Right lobe of liver (tissue), 6 donors: ENCODE measurements around the gene CNPY4. TPM values are rescaled to one million over a fixed set of nuclear protein-coding genes. Genes with fewer than 3 reads are reported as not detected.

ENCODE experiments used
- ATAC-seq, 4 donors: fragments of 200-7000 bp; cut with Tn5 transposase; one replicate each; pipeline ENCODE4 v1.9.1; 2020; ENCODE audit warnings: mild to moderate bottlenecking in 4 of 4, moderate library complexity in 4 of 4
- DNase-seq, 3 donors: peaks; one replicate each; pipeline ENCODE4 v3.0.0-alpha.2; 2020
- H3K27ac ChIP-seq, 3 donors: fragments of 200-600 bp; one replicate each; pipeline ENCODE4 v1.8.0; 2022
- H3K27me3 ChIP-seq, 2 donors: fragments of 200-600 bp; one replicate each; pipeline ENCODE4 v1.8.0; 2022
- H3K36me3 ChIP-seq, 4 donors: fragments of 200-600 bp; sonication (generic) in 1 of 4; one replicate each; pipeline versions ENCODE4 v1.5.1 to v1.8.0; 2017 to 2022; ENCODE audit warnings: control low read depth in 1 of 4
- H3K4me1 ChIP-seq, 4 donors: fragments of 200-600 bp; sonication (generic) in 1 of 4; one replicate each; pipeline versions ENCODE4 v1.5.1 to v1.8.0; 2017 to 2022; ENCODE audit warnings: control low read depth in 1 of 4
- H3K4me3 ChIP-seq, 3 donors: fragments of 200-600 bp; one replicate each; pipeline ENCODE4 v1.8.0; 2022
- H3K9me3 ChIP-seq, 4 donors: fragments of 200-600 bp; sonication (generic) in 1 of 4; one replicate each; pipeline versions ENCODE4 v1.5.1 to v1.8.0; 2017 to 2022; ENCODE audit warnings: control low read depth in 1 of 4
- CTCF ChIP-seq, 4 donors: fragments of 200-600 bp in 3 of 4; fragments of 450-650 bp in 1 of 4; IDR thresholded peaks; one replicate each; pipeline versions ENCODE4 v1.5.1 to v1.8.0; 2016 to 2022; ENCODE audit warnings: antibody characterized with exemption in 4 of 4, mild to moderate bottlenecking in 2 of 4
- POLR2A ChIP-seq: fragments of 450-650 bp; IDR thresholded peaks from one replicate; pipeline ENCODE4 v1.6.1; 2017; ENCODE audit warnings: antibody characterized with exemption, mild to moderate bottlenecking
- WGBS: methylation state at CpG from one replicate; pipeline ENCODE4 v1.1.6; 2018; ENCODE audit warnings: low coverage, low lambda C conversion rate; ENCODE audit not compliant: insufficient coverage; ENCODE audit errors: missing lambda C conversion rate; 5-methylcytosine and 5-hydroxymethylcytosine counted together
- intact Hi-C, 2 donors: fragments of 100-400 bp; cut with DNase I; formaldehyde crosslinking; loops; one replicate each; pipeline versions ENCODE4 v1.11.2 to v1.14.1; 2022
- total RNA-seq, 6 experiments: library from RNA; depleted of rRNA in 2 of 6; stranded (reverse); fragments of >200 nt in 2 of 6; fragmentation: NEBNext Ultra II Directional in 3 of 6; extraction: Animal tissue kit (Norgen Biotek cat#: 25700) in 3 of 6; gene quantifications; one replicate each; pipeline versions ENCODE4 v1.1.0 to v1.2.4, GENCODE V29; 2016 to 2023
- donor health status: DM: no; HTN: yes; CAD: no.
- donor health status: DM: no; HTN: no; CAD: no.
- donor health status: DM: no; HTN: no; CAD: no.
- donor health status: DM: no; HTN: yes; CAD: no.
- donor health status: DM: no; HTN: yes; CAD: no.

CNPY4 gene
- total RNA-seq, 6 experiments from 2014 or later, result 2.9 to 4.9 (median 3.9) TPM

DNA sequence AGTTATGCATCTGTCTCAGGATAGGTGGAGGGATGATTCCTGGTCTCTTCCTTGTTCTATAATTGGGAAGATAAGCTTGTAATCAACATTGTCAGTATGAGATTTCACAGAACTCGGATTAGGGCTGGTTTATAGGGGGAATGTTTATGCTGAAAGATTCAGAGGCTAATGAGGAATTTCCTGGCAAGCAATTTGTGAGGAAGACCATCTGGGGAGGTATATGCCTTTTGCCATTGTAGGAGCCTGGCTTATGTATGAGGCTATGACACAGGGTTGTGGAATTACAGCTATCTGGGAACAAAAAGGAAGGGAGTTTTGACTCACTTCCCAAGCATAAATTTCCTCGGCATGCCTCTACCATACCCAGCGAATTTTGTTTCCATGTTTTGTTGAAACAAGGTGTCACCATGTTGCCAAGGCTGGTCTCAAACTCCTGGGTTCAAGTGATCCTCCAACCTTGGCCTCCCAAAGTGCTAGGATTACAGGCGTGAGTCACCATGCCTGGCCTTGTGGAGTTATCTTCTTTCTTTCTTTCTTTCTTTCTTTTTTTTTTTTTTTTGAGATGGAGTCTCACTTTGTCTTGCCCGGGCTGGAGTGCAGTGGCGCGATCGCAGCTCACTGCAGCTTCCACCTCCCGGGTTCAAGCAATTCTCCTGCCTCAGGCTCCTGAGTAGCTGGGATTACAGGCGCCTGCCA, 32.2 kb upstream of the CNPY4 start:
- H3K27me3 ChIP-seq, result no peaks in the 10 kb centered on the region
- peak overlapping the region in 1 of 3 donors; percentile 72 for H3K27ac ChIP-seq
- no peak for ATAC-seq
- intact Hi-C loops, result no loop called here
- H3K9me3 ChIP-seq, result no peaks in the 10 kb centered on the region
- no peak for DNase-seq
- no peak overlapping the region for H3K4me3 ChIP-seq
- H3K36me3 ChIP-seq, result peaks cover 0 to 19% (median 4%) of the 10 kb centered on the region in 4 donors
- TF ChIP-seq POLR2A (no peak), CTCF (IDR thresholded peaks at IDR 0.05) (no peak)
- WGBS, result 80% methylated on average over 6 of the region's 10 CpGs
- H3K4me1 ChIP-seq, result peaks cover 0 to 12% (median 4%) of the 10 kb centered on the region in 4 donors

GRCh38 chr7:100088095-100088620, 31.3 kb upstream of the CNPY4 start:
- peaks cover 0 to 8% (median 3%) of the 10 kb centered on the region in 4 donors for H3K4me1 ChIP-seq
- WGBS, result 65% methylated on average over 8 of the region's 11 CpGs
- DNase-seq (no peak), ATAC-seq (no peak)
- peak overlapping the region; percentile 74 to 98 (median 97) for H3K4me3 ChIP-seq
- H3K36me3 ChIP-seq, result peaks cover 0 to 29% (median 9%) of the 10 kb centered on the region in 4 donors
- peak overlapping the region; percentile 60 to 81 (median 72) for H3K27ac ChIP-seq
- TF ChIP-seq POLR2A (no peak), CTCF (IDR thresholded peaks at IDR 0.05) (no peak)
- H3K27me3 ChIP-seq, result no peaks in the 10 kb centered on the region
- no peaks in the 10 kb centered on the region for H3K9me3 ChIP-seq
- intact Hi-C loops, result no loop called here

DNA sequence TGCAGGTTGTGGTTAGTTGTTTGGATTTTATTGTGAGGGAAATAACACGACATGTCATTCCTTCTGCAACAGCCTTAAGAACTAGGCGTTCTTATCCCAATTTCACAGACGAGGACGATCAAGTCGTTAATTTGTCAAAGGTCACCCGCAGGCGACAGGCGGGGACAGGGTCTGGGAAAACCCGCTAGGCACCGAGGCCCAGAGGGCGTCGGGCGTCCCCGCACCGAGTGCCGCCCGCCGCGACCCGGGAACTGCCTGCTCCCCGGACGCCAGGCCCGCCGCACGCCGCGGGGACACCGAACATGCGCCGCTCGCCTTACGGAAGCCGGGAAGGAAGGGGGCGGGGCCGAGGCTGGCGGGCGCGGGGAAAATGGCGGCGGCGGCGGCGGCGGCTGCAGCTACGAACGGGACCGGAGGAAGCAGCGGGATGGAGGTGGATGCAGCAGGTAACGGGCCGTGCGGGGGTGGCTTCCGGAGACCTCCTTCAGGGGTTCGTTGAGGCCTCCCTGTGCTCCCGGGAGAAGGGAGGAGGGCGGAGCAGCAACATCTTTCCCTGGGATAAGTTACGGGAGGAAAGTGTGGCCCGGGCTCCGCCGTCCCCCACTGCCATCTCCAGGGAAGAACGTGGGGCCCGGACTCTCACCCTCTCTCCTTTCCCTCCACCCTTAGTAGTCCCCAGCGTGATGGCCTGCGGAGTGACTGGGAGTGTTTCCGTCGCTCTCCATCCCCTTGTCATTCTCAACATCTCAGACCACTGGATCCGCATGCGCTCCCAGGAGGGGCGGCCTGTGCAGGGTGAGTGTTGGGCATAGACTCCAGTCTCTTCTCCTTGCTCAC, 30.6 kb upstream of the CNPY4 start, which contains the start of gene COPS6:
COPS6 (plus strand) TSS at position 349 of the 837 bp plus-strand sequence; CDS start at position 371, 22 bp downstream.
- 0% methylated on average over 17 of the region's 68 CpGs for whole genome bisulfite sequencing
- Histone ChIP-seq H3K9me3 (no peaks in the 10 kb centered on the region), H3K27me3 (no peaks in the 10 kb centered on the region), H3K36me3 (peaks cover 0 to 35% (median 13%) of the 10 kb centered on the region in 4 donors), H3K27ac (peak within 1 kb of the TSS; percentile 60 to 81 (median 72)), H3K4me1 (peaks cover 0 to 8% (median 3%) of the 10 kb centered on the region in 4 donors), H3K4me3 (peak within 1 kb of the TSS; percentile 74 to 98 (median 97))
- TF ChIP-seq CTCF (IDR thresholded peaks at IDR 0.05) (no peak), POLR2A (peak; percentile 82)
- intact Hi-C loops, result no loop called here
- peak; percentile 87 to 89 (median 88) for DNase-seq
- peak; percentile 81 to 91 (median 87) for ATAC-seq

GRCh38 chr7:100089458-100090196, 29.8 kb upstream of the CNPY4 start:
- Histone ChIP-seq H3K36me3 (peaks cover 0 to 43% (median 20%) of the 10 kb centered on the region in 4 donors), H3K9me3 (no peaks in the 10 kb centered on the region), H3K27me3 (no peaks in the 10 kb centered on the region), H3K4me3 (peak overlapping the region; percentile 74 to 98 (median 97)), H3K4me1 (peaks cover 0 to 8% (median 3%) of the 10 kb centered on the region in 4 donors), H3K27ac (peak overlapping the region; percentile 60 to 81 (median 72))
- TF ChIP-seq CTCF (IDR thresholded peaks at IDR 0.05) (no peak), POLR2A (no peak)
- DNase-seq, result peak in 1 of 3 donors; percentile 3
- ATAC-seq, result no peak
- intact Hi-C loops, result no loop called here
- 30% methylated on average over 7 of the region's 7 CpGs for WGBS
